GM19397 (cell line): Measurements from ENCODE around the gene IGLL1.
"Not testable (repeated sequence)": the region's sequence is repeated elsewhere in the genome, so short reads cannot be mapped to it uniquely, and the experiment has no call there.

Experiments
- ATAC-seq: cut with Tn5 transposase; IDR thresholded peaks from one replicate; pipeline ENCODE4 v1.9.1; 2021; ENCODE audit warnings: mild to moderate bottlenecking, moderate library complexity; ENCODE audit not compliant: unreplicated experiment

The IGLL1 gene

GRCh38 chr22:23565305-23565914 is 14.7 kb downstream of the IGLL1 start:
- ATAC-seq: no peak

GRCh38 chr22:23564276-23564675 is 15.8 kb downstream of the IGLL1 start:
- ATAC-seq: no peak

- ATAC-seq: no peak
Measured at GRCh38 chr22:23563111-23563510, 17.0 kb downstream of the IGLL1 start.

- no peak for ATAC-seq
Measured at GRCh38 chr22:23562186-23562585, 17.9 kb downstream of the IGLL1 start.

GRCh38 chr22:23561025-23561510 is 19.0 kb downstream of the IGLL1 start:
- not testable (repeated sequence) for ATAC-seq

GRCh38 chr22:23560215-23560614 is 19.9 kb downstream of the IGLL1 start:
- ATAC-seq: not testable (repeated sequence)

GRCh38 chr22:23557467-23557866 is 22.6 kb downstream of the IGLL1 start:
- no peak for ATAC-seq

- ATAC-seq: no peak
Measured at GRCh38 chr22:23557036-23557435, 23.1 kb downstream of the IGLL1 start.

- ATAC-seq: no peak
Measured at GRCh38 chr22:23556026-23556620, 24.0 kb downstream of the IGLL1 start.

- ATAC-seq: no peak
Measured at GRCh38 chr22:23555118-23555517, 25.0 kb downstream of the IGLL1 start.

- ATAC-seq: no peak
Measured at GRCh38 chr22:23553924-23554870, 25.9 kb downstream of the IGLL1 start.

GRCh38 chr22:23553438-23553837 is 26.7 kb downstream of the IGLL1 start:
- no peak for ATAC-seq

- ATAC-seq: no peak
Measured at GRCh38 chr22:23552573-23552972, 27.5 kb downstream of the IGLL1 start.

- ATAC-seq: no peak
Measured at GRCh38 chr22:23551385-23551784, 28.7 kb downstream of the IGLL1 start.

- ATAC-seq: no peak
Measured at GRCh38 chr22:23550049-23550650, 29.9 kb downstream of the IGLL1 start.

GRCh38 chr22:23549198-23549595 is 30.9 kb downstream of the IGLL1 start:
- ATAC-seq: no peak

- ATAC-seq: no peak
Measured at GRCh38 chr22:23548501-23549197, 31.4 kb downstream of the IGLL1 start.

GRCh38 chr22:23547818-23548500 is 32.1 kb downstream of the IGLL1 start:
- ATAC-seq: no peak

GRCh38 chr22:23547382-23547781 is 32.7 kb downstream of the IGLL1 start:
- ATAC-seq: not testable (repeated sequence)

- ATAC-seq: no peak
Measured at GRCh38 chr22:23544852-23545251, 35.2 kb downstream of the IGLL1 start.
